Esophagus muscularis mucosa (tissue), 3 donors: Measurements from ENCODE around the gene KLHDC7A.

Experiments
- CTCF ChIP-seq, 3 experiments: fragments of 200-600 bp in 2 of 3; fragments of 450-650 bp in 1 of 3; sonication (generic) in 2 of 3; IDR thresholded peaks; one replicate each; pipeline ENCODE4 v1.5.1; 2017 to 2019; ENCODE audit warnings: antibody characterized with exemption in 3 of 3, mild to moderate bottlenecking in 2 of 3, moderate library complexity in 1 of 3
- EP300 ChIP-seq: sonication (generic); formaldehyde crosslinking; IDR thresholded peaks from one replicate; pipeline ENCODE4 v1.6.1; 2017; ENCODE audit warnings: antibody characterized with exemption

GRCh38 chr1:18434041-18434440 is 46.7 kb upstream of the KLHDC7A start:
- TF ChIP-seq CTCF (IDR thresholded peaks at IDR 0.05) (no peak), EP300 (no peak)
